CD14-positive monocyte (primary cell): ENCODE results near the gene DOCK3. TPM values are rescaled to one million over a fixed set of nuclear protein-coding genes. Genes with fewer than 3 reads are reported as not detected.
"Not testable (repeated sequence)": the region's sequence is repeated elsewhere in the genome, so short reads cannot be mapped to it uniquely, and the experiment has no call there.

Experiments used
- DNase-seq, 3 donors: peaks; one replicate each; pipeline ENCODE4 v3.0.0-alpha.2; 2011 to 2022
- H2AFZ ChIP-seq: 2 replicates; pipeline ENCODE4 v1.6.0; 2012; ENCODE audit warnings: mild to moderate bottlenecking, low read depth, low read length, inconsistent platforms; ENCODE audit not compliant: insufficient read depth, poor library complexity, severe bottlenecking
- H3K27ac ChIP-seq, 2 donors: 1 replicate in 1 of 2; 2 replicates in 1 of 2; pipeline ENCODE4 v1.5.1; 2012 to 2013; ENCODE audit warnings: low read length in 2 of 2, control low read depth in 1 of 2, inconsistent platforms in 1 of 2, low read depth in 1 of 2, mild to moderate bottlenecking in 1 of 2
- H3K27me3 ChIP-seq, 2 donors: one replicate each; pipeline versions ENCODE4 v1.6.0 to v1.6.1; 2011 to 2013; ENCODE audit warnings: low read length in 2 of 2; ENCODE audit not compliant: control insufficient read depth in 2 of 2, insufficient read depth in 2 of 2
- H3K36me3 ChIP-seq, 2 donors: replicated peaks in 1 of 2; 1 replicate in 1 of 2; 2 replicates in 1 of 2; pipeline versions ENCODE4 v1.5.1 to v1.6.1; 2012 to 2013; ENCODE audit warnings: low read length in 2 of 2, control low read depth in 1 of 2, inconsistent platforms in 1 of 2, mild to moderate bottlenecking in 1 of 2; ENCODE audit not compliant: insufficient read depth in 2 of 2, control insufficient read depth in 1 of 2
- H3K4me1 ChIP-seq, 2 donors: 1 replicate in 1 of 2; 2 replicates in 1 of 2; pipeline versions ENCODE4 v1.5.1 to v1.6.1; 2012 to 2013; ENCODE audit warnings: low read length in 2 of 2, control low read depth in 1 of 2, inconsistent platforms in 1 of 2, mild to moderate bottlenecking in 1 of 2, moderate library complexity in 1 of 2; ENCODE audit not compliant: insufficient read depth in 2 of 2, control insufficient read depth in 1 of 2
- H3K4me2 ChIP-seq: replicated peaks from 2 replicates; pipeline ENCODE3; 2012; ENCODE audit warnings: low read length, moderate library complexity, mild to moderate bottlenecking; ENCODE audit not compliant: poor library complexity, severe bottlenecking; ENCODE audit errors: extremely low read depth
- H3K4me3 ChIP-seq, 3 experiments: fragments of 200-600 bp in 1 of 3; sonication (generic) in 1 of 3; replicated peaks in 1 of 3; 1 replicate in 2 of 3; 2 replicates in 1 of 3; pipeline ENCODE4 v1.5.1; 2011 to 2013; ENCODE audit warnings: low read length in 3 of 3, mild to moderate bottlenecking in 3 of 3, control low read depth in 2 of 3, low read depth in 2 of 3, inconsistent platforms in 1 of 3, moderate library complexity in 1 of 3
- H3K79me2 ChIP-seq: 2 replicates; pipeline ENCODE4 v1.6.0; 2012; ENCODE audit warnings: mild to moderate bottlenecking, control low read depth, inconsistent platforms, low read length, moderate library complexity; ENCODE audit not compliant: insufficient read depth
- H3K9ac ChIP-seq: 2 replicates; pipeline ENCODE4 v1.6.0; 2017; ENCODE audit warnings: low read length, mild to moderate bottlenecking; ENCODE audit not compliant: insufficient read depth, poor library complexity, severe bottlenecking
- H3K9me3 ChIP-seq, 2 donors: replicated peaks in 1 of 2; 1 replicate in 1 of 2; 2 replicates in 1 of 2; pipeline versions ENCODE4 v1.5.1 to v1.6.1; 2012 to 2013; ENCODE audit warnings: low read length in 2 of 2, control low read depth in 1 of 2; ENCODE audit not compliant: control insufficient read depth in 1 of 2, insufficient read depth in 1 of 2
- H4K20me1 ChIP-seq: 2 replicates; pipeline ENCODE4 v1.6.0; 2012; ENCODE audit warnings: mild to moderate bottlenecking, low read length, control low read depth, moderate library complexity; ENCODE audit not compliant: insufficient read depth
- H3K27ac Mint-ChIP-seq, 7 donors: one replicate each; pipeline ENCODE4 v1.8.0; 2020; ENCODE audit warnings: mild to moderate bottlenecking in 7 of 7, mixed read lengths in 7 of 7, moderate library complexity in 6 of 7, inconsistent platforms in 2 of 7
- H3K27me3 Mint-ChIP-seq, 3 donors: one replicate each; pipeline ENCODE4 v1.8.0; 2021 to 2022; ENCODE audit warnings: low read depth in 3 of 3, mild to moderate bottlenecking in 3 of 3, mixed read lengths in 3 of 3, moderate library complexity in 3 of 3, inconsistent platforms in 1 of 3
- H3K36me3 Mint-ChIP-seq, 2 donors: one replicate each; pipeline ENCODE4 v1.8.0; 2020; ENCODE audit warnings: mixed read lengths in 2 of 2, inconsistent platforms in 1 of 2, mild to moderate bottlenecking in 1 of 2
- H3K4me1 Mint-ChIP-seq: one replicate; pipeline ENCODE4 v1.8.0; 2020; ENCODE audit warnings: mild to moderate bottlenecking, mixed read lengths
- H3K4me3 Mint-ChIP-seq, 2 donors: one replicate each; pipeline ENCODE4 v1.8.0; 2020; ENCODE audit warnings: mild to moderate bottlenecking in 2 of 2, mixed read lengths in 2 of 2, moderate library complexity in 1 of 2
- H3K9me3 Mint-ChIP-seq, 7 donors: one replicate each; pipeline ENCODE4 v1.8.0; 2020 to 2022; ENCODE audit warnings: mixed read lengths in 7 of 7, mild to moderate bottlenecking in 6 of 7, moderate library complexity in 6 of 7, inconsistent platforms in 2 of 7
- WGBS: methylation state at CpG from one replicate; pipeline ENCODE4 v1.1.5; 2013; ENCODE audit warnings: missing lambda C conversion rate; ENCODE audit not compliant: insufficient coverage; 5-methylcytosine and 5-hydroxymethylcytosine counted together
- intact Hi-C, 2 donors: fragments of 100-400 bp; cut with micrococcal nuclease; formaldehyde crosslinking; loops; one replicate each; pipeline versions ENCODE4 v1.15.0 to v1.15.1; 2023
- polyA plus RNA-seq, 3 donors: library from polyadenylated mRNA; depleted of rRNA in 1 of 3; unstranded in 2 of 3; stranded (reverse) in 1 of 3; fragments of 300-500 nt in 2 of 3; fragments of >200 nt in 1 of 3; fragmentation: Illumina TruSeq in 2 of 3; gene quantifications; 1 replicate in 2 of 3; 2 replicates in 1 of 3; pipeline ENCODE4 v1.2.3, GENCODE V29; 2012 to 2021
- TF ChIP-seq, protein P1 (sequence below): fragments of 200-600 bp; IDR thresholded peaks from one replicate; pipeline ENCODE4 v1.8.0; 2022; ENCODE audit warnings: antibody characterized with exemption, mild to moderate bottlenecking

The DOCK3 gene
- polyA plus RNA-seq, 3 donors: 0.03 TPM; not detected in 1

DNA sequence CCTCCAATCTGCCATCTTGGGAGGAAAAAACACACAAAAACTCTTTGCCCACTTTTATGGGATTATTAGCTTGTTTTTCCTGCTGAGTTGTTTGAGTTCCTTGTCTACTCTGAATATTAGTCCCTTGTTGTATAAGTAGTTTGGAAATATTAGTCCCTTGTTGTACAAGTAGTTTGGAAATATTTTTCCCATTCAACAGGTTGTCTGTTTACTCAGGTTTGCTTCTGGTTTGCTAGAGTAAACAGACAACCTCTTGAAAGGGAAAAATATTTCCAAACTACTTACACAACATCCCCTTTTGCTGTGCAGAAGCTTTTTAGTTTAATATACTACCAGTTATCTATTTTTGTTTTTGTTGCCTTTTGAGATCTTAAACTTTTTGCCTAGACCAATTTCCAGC is 517.0 kb downstream of the DOCK3 start:
- H3K9me3 ChIP-seq: peaks cover 0 to under 1% of the 10 kb centered on the region in 2 donors
- no peaks in the 10 kb centered on the region for H3K79me2 ChIP-seq
- DNase-seq: no peak
- Mint-ChIP-seq H3K9me3 (peaks cover 0 to 17% (median 6%) of the 10 kb centered on the region in 7 donors), H3K36me3 (no peaks in the 10 kb centered on the region), H3K27me3 (peaks cover 0 to 4% (median 1%) of the 10 kb centered on the region in 3 donors), H3K27ac (no peak overlapping the region), H3K4me1 (no peaks in the 10 kb centered on the region), H3K4me3 (no peak overlapping the region)
- no peak overlapping the region for H2AFZ ChIP-seq
- no peaks in the 10 kb centered on the region for H3K27me3 ChIP-seq
- H3K4me2 ChIP-seq: no peak overlapping the region
- no peak overlapping the region for H3K9ac ChIP-seq
- H3K36me3 ChIP-seq: no peaks in the 10 kb centered on the region
- no peaks in the 10 kb centered on the region for H4K20me1 ChIP-seq
- no peak overlapping the region for H3K4me3 ChIP-seq
- intact Hi-C loops: no loop called here
- H3K27ac ChIP-seq: no peak overlapping the region
- TF ChIP-seq, protein P1, sequence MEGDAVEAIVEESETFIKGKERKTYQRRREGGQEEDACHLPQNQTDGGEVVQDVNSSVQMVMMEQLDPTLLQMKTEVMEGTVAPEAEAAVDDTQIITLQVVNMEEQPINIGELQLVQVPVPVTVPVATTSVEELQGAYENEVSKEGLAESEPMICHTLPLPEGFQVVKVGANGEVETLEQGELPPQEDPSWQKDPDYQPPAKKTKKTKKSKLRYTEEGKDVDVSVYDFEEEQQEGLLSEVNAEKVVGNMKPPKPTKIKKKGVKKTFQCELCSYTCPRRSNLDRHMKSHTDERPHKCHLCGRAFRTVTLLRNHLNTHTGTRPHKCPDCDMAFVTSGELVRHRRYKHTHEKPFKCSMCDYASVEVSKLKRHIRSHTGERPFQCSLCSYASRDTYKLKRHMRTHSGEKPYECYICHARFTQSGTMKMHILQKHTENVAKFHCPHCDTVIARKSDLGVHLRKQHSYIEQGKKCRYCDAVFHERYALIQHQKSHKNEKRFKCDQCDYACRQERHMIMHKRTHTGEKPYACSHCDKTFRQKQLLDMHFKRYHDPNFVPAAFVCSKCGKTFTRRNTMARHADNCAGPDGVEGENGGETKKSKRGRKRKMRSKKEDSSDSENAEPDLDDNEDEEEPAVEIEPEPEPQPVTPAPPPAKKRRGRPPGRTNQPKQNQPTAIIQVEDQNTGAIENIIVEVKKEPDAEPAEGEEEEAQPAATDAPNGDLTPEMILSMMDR: no peak
- no peaks in the 10 kb centered on the region for H3K4me1 ChIP-seq

DNA sequence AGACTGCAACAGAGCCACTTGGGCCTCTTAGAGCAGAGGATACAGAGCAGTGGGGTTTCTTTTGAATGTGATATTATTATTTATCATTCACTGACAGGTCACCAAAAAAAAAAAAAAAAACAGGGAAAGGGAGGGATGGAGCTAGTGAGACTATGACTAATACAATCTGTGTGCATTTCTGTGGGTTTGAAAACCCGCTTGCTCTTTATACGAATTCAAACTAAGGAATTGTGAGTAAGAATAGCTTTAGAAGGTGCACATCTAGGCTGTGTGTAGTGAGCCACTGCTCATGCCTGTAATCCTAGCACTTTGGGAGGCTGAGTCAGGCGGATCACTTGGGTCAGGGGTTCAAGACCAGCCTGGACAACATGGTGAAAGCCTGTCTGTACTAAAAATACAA is 523.8 kb downstream of the DOCK3 start:
- intact Hi-C loops: no loop called here
- no peaks in the 10 kb centered on the region for H3K4me1 ChIP-seq
- H3K9ac ChIP-seq: no peak overlapping the region
- Mint-ChIP-seq H3K9me3 (peaks cover 17 to 45% (median 31%) of the 10 kb centered on the region in 7 donors), H3K27me3 (peaks cover under 1 to 2% (median 2%) of the 10 kb centered on the region in 3 donors), H3K4me3 (no peak overlapping the region), H3K36me3 (no peaks in the 10 kb centered on the region), H3K27ac (no peak overlapping the region), H3K4me1 (no peaks in the 10 kb centered on the region)
- TF ChIP-seq, protein P1: no peak
- H2AFZ ChIP-seq: no peak overlapping the region
- WGBS: 92% methylated on average over 3 of the region's 3 CpGs
- DNase-seq: no peak
- H3K27ac ChIP-seq: no peak overlapping the region
- no peaks in the 10 kb centered on the region for H3K36me3 ChIP-seq
- no peak overlapping the region for H3K4me2 ChIP-seq
- no peaks in the 10 kb centered on the region for H3K27me3 ChIP-seq
- H3K79me2 ChIP-seq: no peaks in the 10 kb centered on the region
- H3K9me3 ChIP-seq: peaks cover 21 to 23% of the 10 kb centered on the region in 2 donors
- H4K20me1 ChIP-seq: no peaks in the 10 kb centered on the region
- no peak overlapping the region for H3K4me3 ChIP-seq

DNA sequence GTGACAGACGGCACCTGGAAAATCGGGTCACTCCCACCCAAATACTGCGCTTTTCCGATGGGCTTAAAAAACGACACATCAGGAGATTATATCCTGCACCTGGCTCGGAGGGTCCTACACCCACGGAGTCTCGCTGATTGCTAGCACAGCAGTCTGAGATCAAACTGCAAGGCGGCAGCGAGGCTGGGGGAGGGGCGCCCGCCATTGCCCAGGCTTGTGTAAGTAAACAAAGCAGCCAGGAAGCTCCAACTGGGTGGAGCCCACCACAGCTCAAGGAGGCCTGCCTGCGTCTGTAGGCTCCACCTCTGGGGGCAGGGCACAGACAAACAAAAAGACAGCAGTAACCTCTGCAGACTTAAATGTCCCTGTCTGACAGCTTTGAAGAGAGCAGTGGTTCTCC is 524.6 kb downstream of the DOCK3 start:
- H3K27ac Mint-ChIP-seq, H3K27ac ChIP-seq, H3K4me1 Mint-ChIP-seq, H3K36me3 ChIP-seq, H4K20me1 ChIP-seq, H3K79me2 ChIP-seq, H3K27me3 ChIP-seq, H3K4me1 ChIP-seq, H3K36me3 Mint-ChIP-seq, intact Hi-C loops, H3K4me2 ChIP-seq, H3K9ac ChIP-seq, H3K4me3 Mint-ChIP-seq, DNase-seq, H2AFZ ChIP-seq, H3K4me3 ChIP-seq, H3K27me3 Mint-ChIP-seq: not testable (repeated sequence)
- 100% methylated on average over 4 of the region's 13 CpGs for WGBS
- H3K9me3 ChIP-seq: peaks cover 21 to 23% of the 10 kb centered on the region in 2 donors
- peaks cover 17 to 45% (median 31%) of the 10 kb centered on the region in 7 donors for H3K9me3 Mint-ChIP-seq
